ENCODE measurements around the gene FAF1.
A peak's percentile ranks its signal among the peaks of the same experiment; 100 is the strongest.

The FAF1 gene

GRCh38 chr1:50605186-50605875 lies 354.7 kb downstream of the FAF1 start:
- H3K4me3 Mint-ChIP-seq, result no peak overlapping the region
- H3K27ac Mint-ChIP-seq, result no peak overlapping the region
- DNase-seq (no peak), ATAC-seq (peak; percentile 54)
- H3K36me3 Mint-ChIP-seq (ENCODE audit: low read depth), result peaks cover 4% of the 10 kb centered on the region
- H3K4me1 Mint-ChIP-seq, result no peaks in the 10 kb centered on the region
- H3K9me3 Mint-ChIP-seq, result no peaks in the 10 kb centered on the region
- H3K27me3 Mint-ChIP-seq, result no peaks in the 10 kb centered on the region

GRCh38 chr1:50604580-50604979 lies 355.5 kb downstream of the FAF1 start:
- Mint-ChIP-seq H3K4me3 (no peak overlapping the region), H3K27me3 (no peaks in the 10 kb centered on the region), H3K27ac (no peak overlapping the region), H3K36me3 (ENCODE audit: low read depth) (peaks cover 4% of the 10 kb centered on the region), H3K9me3 (no peaks in the 10 kb centered on the region), H3K4me1 (no peaks in the 10 kb centered on the region)
- ATAC-seq (no peak), DNase-seq (no peak)

- Mint-ChIP-seq H3K9me3 (no peaks in the 10 kb centered on the region), H3K27me3 (no peaks in the 10 kb centered on the region), H3K4me1 (no peaks in the 10 kb centered on the region), H3K27ac (no peak overlapping the region), H3K36me3 (ENCODE audit: low read depth) (peaks cover 4% of the 10 kb centered on the region), H3K4me3 (no peak overlapping the region)
- DNase-seq (no peak), ATAC-seq (no peak)
Observed at GRCh38 chr1:50603274-50604271, 356.5 kb downstream of the FAF1 start.

- Mint-ChIP-seq H3K36me3 (ENCODE audit: low read depth) (peaks cover 10% of the 10 kb centered on the region), H3K4me1 (no peaks in the 10 kb centered on the region), H3K27ac (no peak overlapping the region), H3K4me3 (no peak overlapping the region), H3K27me3 (no peaks in the 10 kb centered on the region), H3K9me3 (no peaks in the 10 kb centered on the region)
- ATAC-seq, result no peak
- no peak for DNase-seq
Observed at GRCh38 chr1:50599546-50599945, 360.5 kb downstream of the FAF1 start.

- H3K27ac Mint-ChIP-seq, result no peak overlapping the region
- H3K27me3 Mint-ChIP-seq, result no peaks in the 10 kb centered on the region
- H3K4me3 Mint-ChIP-seq, result no peak overlapping the region
- DNase-seq, result no peak
- peaks cover 20% of the 10 kb centered on the region for H3K36me3 Mint-ChIP-seq (ENCODE audit: low read depth)
- H3K9me3 Mint-ChIP-seq, result no peaks in the 10 kb centered on the region
- no peaks in the 10 kb centered on the region for H3K4me1 Mint-ChIP-seq
- no peak for ATAC-seq
Observed at GRCh38 chr1:50595874-50596273, 364.2 kb downstream of the FAF1 start.

- ATAC-seq (no peak), DNase-seq (no peak)
- H3K27me3 Mint-ChIP-seq, result no peaks in the 10 kb centered on the region
- H3K36me3 Mint-ChIP-seq (ENCODE audit: low read depth), result peaks cover 28% of the 10 kb centered on the region
- H3K4me3 Mint-ChIP-seq, result no peak overlapping the region
- H3K9me3 Mint-ChIP-seq, result no peaks in the 10 kb centered on the region
- no peaks in the 10 kb centered on the region for H3K4me1 Mint-ChIP-seq
- H3K27ac Mint-ChIP-seq, result no peak overlapping the region
Observed at GRCh38 chr1:50593515-50593914, 366.6 kb downstream of the FAF1 start.

GRCh38 chr1:50591598-50591997 lies 368.5 kb downstream of the FAF1 start:
- Mint-ChIP-seq H3K9me3 (no peaks in the 10 kb centered on the region), H3K4me1 (no peaks in the 10 kb centered on the region), H3K4me3 (no peak overlapping the region), H3K27me3 (no peaks in the 10 kb centered on the region), H3K27ac (no peak overlapping the region), H3K36me3 (ENCODE audit: low read depth) (peaks cover 38% of the 10 kb centered on the region)
- DNase-seq, result no peak
- ATAC-seq, result no peak

- no peak overlapping the region for H3K4me3 Mint-ChIP-seq
- no peaks in the 10 kb centered on the region for H3K4me1 Mint-ChIP-seq
- H3K9me3 Mint-ChIP-seq, result no peaks in the 10 kb centered on the region
- H3K27ac Mint-ChIP-seq, result no peak overlapping the region
- ATAC-seq, result no peak
- DNase-seq, result no peak
- H3K36me3 Mint-ChIP-seq (ENCODE audit: low read depth), result peaks cover 29% of the 10 kb centered on the region
- H3K27me3 Mint-ChIP-seq, result no peaks in the 10 kb centered on the region
Observed at GRCh38 chr1:50582346-50582745, 377.7 kb downstream of the FAF1 start.

- no peak overlapping the region for H3K4me3 Mint-ChIP-seq
- DNase-seq, result no peak
- H3K9me3 Mint-ChIP-seq, result no peaks in the 10 kb centered on the region
- H3K4me1 Mint-ChIP-seq, result no peaks in the 10 kb centered on the region
- H3K36me3 Mint-ChIP-seq (ENCODE audit: low read depth), result peaks cover 20% of the 10 kb centered on the region
- no peak for ATAC-seq
- no peaks in the 10 kb centered on the region for H3K27me3 Mint-ChIP-seq
- no peak overlapping the region for H3K27ac Mint-ChIP-seq
Observed at GRCh38 chr1:50570066-50570468, 390.0 kb downstream of the FAF1 start.

GRCh38 chr1:50568782-50569181 lies 391.3 kb downstream of the FAF1 start:
- DNase-seq (no peak), ATAC-seq (no peak)
- Mint-ChIP-seq H3K27ac (no peak overlapping the region), H3K36me3 (ENCODE audit: low read depth) (peaks cover 22% of the 10 kb centered on the region), H3K9me3 (no peaks in the 10 kb centered on the region), H3K27me3 (no peaks in the 10 kb centered on the region), H3K4me3 (no peak overlapping the region), H3K4me1 (no peaks in the 10 kb centered on the region)

GRCh38 chr1:50566405-50566804 lies 393.7 kb downstream of the FAF1 start:
- no peak overlapping the region for H3K27ac Mint-ChIP-seq
- ATAC-seq, result no peak
- no peaks in the 10 kb centered on the region for H3K4me1 Mint-ChIP-seq
- no peak overlapping the region for H3K4me3 Mint-ChIP-seq
- no peaks in the 10 kb centered on the region for H3K27me3 Mint-ChIP-seq
- no peak for DNase-seq
- H3K36me3 Mint-ChIP-seq (ENCODE audit: low read depth), result peaks cover 19% of the 10 kb centered on the region
- no peaks in the 10 kb centered on the region for H3K9me3 Mint-ChIP-seq

GRCh38 chr1:50564417-50564816 lies 395.6 kb downstream of the FAF1 start:
- H3K27ac Mint-ChIP-seq, result no peak overlapping the region
- DNase-seq (no peak), ATAC-seq (no peak)
- H3K27me3 Mint-ChIP-seq, result no peaks in the 10 kb centered on the region
- H3K4me1 Mint-ChIP-seq, result no peaks in the 10 kb centered on the region
- no peak overlapping the region for H3K4me3 Mint-ChIP-seq
- peaks cover 25% of the 10 kb centered on the region for H3K36me3 Mint-ChIP-seq (ENCODE audit: low read depth)
- H3K9me3 Mint-ChIP-seq, result no peaks in the 10 kb centered on the region

- Mint-ChIP-seq H3K9me3 (no peaks in the 10 kb centered on the region), H3K36me3 (ENCODE audit: low read depth) (peaks cover 22% of the 10 kb centered on the region), H3K27me3 (no peaks in the 10 kb centered on the region), H3K27ac (no peak overlapping the region), H3K4me1 (no peaks in the 10 kb centered on the region), H3K4me3 (no peak overlapping the region)
- no peak for ATAC-seq
- DNase-seq, result no peak
Observed at GRCh38 chr1:50562106-50562505, 398.0 kb downstream of the FAF1 start.

- ATAC-seq, result no peak
- H3K27me3 Mint-ChIP-seq, result no peaks in the 10 kb centered on the region
- no peak overlapping the region for H3K4me3 Mint-ChIP-seq
- no peak overlapping the region for H3K27ac Mint-ChIP-seq
- no peaks in the 10 kb centered on the region for H3K4me1 Mint-ChIP-seq
- H3K9me3 Mint-ChIP-seq, result no peaks in the 10 kb centered on the region
- H3K36me3 Mint-ChIP-seq (ENCODE audit: low read depth), result peaks cover 19% of the 10 kb centered on the region
- DNase-seq, result no peak
Observed at GRCh38 chr1:50559421-50559820, 400.6 kb downstream of the FAF1 start.

- Mint-ChIP-seq H3K4me3 (no peak overlapping the region), H3K36me3 (ENCODE audit: low read depth) (peaks cover 12% of the 10 kb centered on the region), H3K9me3 (no peaks in the 10 kb centered on the region), H3K27ac (no peak overlapping the region), H3K4me1 (no peaks in the 10 kb centered on the region), H3K27me3 (no peaks in the 10 kb centered on the region)
- DNase-seq (no peak), ATAC-seq (no peak)
Observed at GRCh38 chr1:50553921-50554320, 406.1 kb downstream of the FAF1 start.

Measured in activated naive CD8-positive, alpha-beta T cell treated with anti-CD3 and anti-CD28 coated beads, Interleukin-2, amount 50 U/mL, for 24 hours (primary cell).